Cardiac muscle cell (in vitro differentiated cells and primary cell): Measurements from ENCODE around the gene ALOX12B. TPM values are rescaled to one million over a fixed set of nuclear protein-coding genes. Genes with fewer than 3 reads are reported as not detected.

ENCODE experiments used
- DNase-seq, 2 donors: peaks; one replicate each; pipeline versions ENCODE4 v3.0.0 to v3.0.0-alpha.2; 2010 to 2017; ENCODE audit warnings: low read depth in 1 of 2, low spot score in 1 of 2
- H3K27ac ChIP-seq: fragments of 200-600 bp; sonication (generic); 2 replicates; pipeline ENCODE4 v1.5.1; 2016
- H3K27me3 ChIP-seq: fragments of 200-600 bp; sonication (generic); 2 replicates; pipeline ENCODE4 v1.6.0; 2016; ENCODE audit warnings: control low read depth
- H3K36me3 ChIP-seq: fragments of 200-600 bp; sonication (generic); 2 replicates; pipeline ENCODE4 v1.5.1; 2016; ENCODE audit warnings: control low read depth
- H3K4me1 ChIP-seq: fragments of 200-600 bp; sonication (generic); 2 replicates; pipeline ENCODE4 v1.8.1; 2017; ENCODE audit warnings: low read depth, mild to moderate bottlenecking, mixed run types
- H3K4me3 ChIP-seq: fragments of 200-600 bp; sonication (generic); 2 replicates; pipeline ENCODE4 v1.5.1; 2016; ENCODE audit warnings: mild to moderate bottlenecking
- H3K9me3 ChIP-seq: fragments of 200-600 bp; sonication (generic); 2 replicates; pipeline ENCODE4 v1.5.1; 2017; ENCODE audit warnings: low read depth, mild to moderate bottlenecking, control low read depth
- polyA plus RNA-seq: library from polyadenylated mRNA; unstranded; fragments of >200 nt; fragmentation: Nextera tagmentation; extraction: Ambion mirVana; gene quantifications from 2 replicates; pipeline ENCODE4 v1.2.1, GENCODE V29; 2016
- total RNA-seq: library from RNA; depleted of rRNA; stranded (reverse); fragments of >200 nt; gene quantifications from 2 replicates; pipeline ENCODE4 v1.2.3, GENCODE V29; 2016
- TF ChIP-seq, protein P1 (sequence below): IDR thresholded peaks from 2 replicates; pipeline ENCODE4 v1.5.1; 2012; ENCODE audit warnings: low read depth, mild to moderate bottlenecking, low read length

Gene ALOX12B
- total and polyA plus RNA-seq, 2 experiments from 2014 or later: 0.42 to 2.3 TPM

DNA sequence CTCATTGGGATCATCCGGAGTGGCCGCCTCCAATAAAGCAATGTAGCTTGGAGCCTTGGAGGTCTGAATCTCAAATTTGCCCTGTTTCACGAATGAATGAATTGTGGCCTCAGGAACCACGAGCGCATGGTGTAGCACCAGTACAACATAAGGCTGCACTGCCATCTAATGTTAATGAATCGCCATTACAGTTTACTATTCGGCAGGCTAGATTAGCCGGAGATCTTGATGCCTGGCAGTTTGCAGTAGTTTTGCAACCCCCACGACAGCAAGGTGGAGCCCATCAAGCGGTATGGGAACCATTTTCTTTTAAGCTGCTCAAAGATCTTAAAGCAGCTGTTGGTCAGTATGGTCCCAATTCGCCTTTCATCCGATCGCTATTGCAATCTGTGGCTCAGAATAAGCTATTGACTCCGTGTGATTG lies 29.8 kb downstream of the ALOX12B start:
- H3K27me3 ChIP-seq: peaks cover 47% of the 10 kb centered on the region
- peak; percentile 83 to 90 for DNase-seq

DNA sequence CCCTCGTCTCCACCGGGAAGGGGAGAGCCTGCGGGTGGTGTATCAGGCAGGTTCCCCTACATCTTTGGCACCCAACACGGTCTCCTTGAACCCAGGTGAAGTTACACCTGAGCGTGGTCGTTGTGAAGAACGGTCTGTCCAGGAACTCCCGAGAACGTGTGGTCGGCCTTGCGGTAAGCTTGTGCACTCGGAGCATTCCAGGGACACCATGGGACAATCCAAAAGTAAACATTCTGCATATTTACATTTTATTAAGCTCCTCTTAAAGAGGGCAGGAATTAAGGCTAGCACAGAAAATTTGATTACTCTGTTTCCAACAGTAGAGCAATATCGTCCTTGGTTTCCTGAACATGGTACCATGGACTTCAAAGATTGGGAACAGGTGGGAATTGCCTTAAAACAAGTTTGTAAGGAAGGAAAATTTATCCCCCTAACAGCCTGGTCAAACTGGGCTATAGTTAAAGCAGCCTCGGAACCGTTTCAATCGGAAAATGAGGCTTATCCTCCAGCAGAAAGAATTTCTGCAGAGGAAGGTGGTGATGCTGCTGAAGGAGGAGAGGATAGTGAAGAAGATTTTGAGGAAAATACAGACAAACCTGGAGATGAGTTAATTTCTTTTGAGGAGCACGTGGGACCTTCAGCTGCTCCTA lies 30.4 kb downstream of the ALOX12B start:
- no peaks in the 10 kb centered on the region for H3K4me1 ChIP-seq
- TF ChIP-seq, protein P1, sequence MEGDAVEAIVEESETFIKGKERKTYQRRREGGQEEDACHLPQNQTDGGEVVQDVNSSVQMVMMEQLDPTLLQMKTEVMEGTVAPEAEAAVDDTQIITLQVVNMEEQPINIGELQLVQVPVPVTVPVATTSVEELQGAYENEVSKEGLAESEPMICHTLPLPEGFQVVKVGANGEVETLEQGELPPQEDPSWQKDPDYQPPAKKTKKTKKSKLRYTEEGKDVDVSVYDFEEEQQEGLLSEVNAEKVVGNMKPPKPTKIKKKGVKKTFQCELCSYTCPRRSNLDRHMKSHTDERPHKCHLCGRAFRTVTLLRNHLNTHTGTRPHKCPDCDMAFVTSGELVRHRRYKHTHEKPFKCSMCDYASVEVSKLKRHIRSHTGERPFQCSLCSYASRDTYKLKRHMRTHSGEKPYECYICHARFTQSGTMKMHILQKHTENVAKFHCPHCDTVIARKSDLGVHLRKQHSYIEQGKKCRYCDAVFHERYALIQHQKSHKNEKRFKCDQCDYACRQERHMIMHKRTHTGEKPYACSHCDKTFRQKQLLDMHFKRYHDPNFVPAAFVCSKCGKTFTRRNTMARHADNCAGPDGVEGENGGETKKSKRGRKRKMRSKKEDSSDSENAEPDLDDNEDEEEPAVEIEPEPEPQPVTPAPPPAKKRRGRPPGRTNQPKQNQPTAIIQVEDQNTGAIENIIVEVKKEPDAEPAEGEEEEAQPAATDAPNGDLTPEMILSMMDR: no peak

More for the DNA sequence above, 29.8 kb downstream of the ALOX12B start:
- no peak overlapping the region for H3K27ac ChIP-seq
- no peak overlapping the region for H3K4me3 ChIP-seq
- no peaks in the 10 kb centered on the region for H3K9me3 ChIP-seq
- no peaks in the 10 kb centered on the region for H3K36me3 ChIP-seq
- no peaks in the 10 kb centered on the region for H3K4me1 ChIP-seq
- TF ChIP-seq, protein P1: peak; percentile 73

DNA sequence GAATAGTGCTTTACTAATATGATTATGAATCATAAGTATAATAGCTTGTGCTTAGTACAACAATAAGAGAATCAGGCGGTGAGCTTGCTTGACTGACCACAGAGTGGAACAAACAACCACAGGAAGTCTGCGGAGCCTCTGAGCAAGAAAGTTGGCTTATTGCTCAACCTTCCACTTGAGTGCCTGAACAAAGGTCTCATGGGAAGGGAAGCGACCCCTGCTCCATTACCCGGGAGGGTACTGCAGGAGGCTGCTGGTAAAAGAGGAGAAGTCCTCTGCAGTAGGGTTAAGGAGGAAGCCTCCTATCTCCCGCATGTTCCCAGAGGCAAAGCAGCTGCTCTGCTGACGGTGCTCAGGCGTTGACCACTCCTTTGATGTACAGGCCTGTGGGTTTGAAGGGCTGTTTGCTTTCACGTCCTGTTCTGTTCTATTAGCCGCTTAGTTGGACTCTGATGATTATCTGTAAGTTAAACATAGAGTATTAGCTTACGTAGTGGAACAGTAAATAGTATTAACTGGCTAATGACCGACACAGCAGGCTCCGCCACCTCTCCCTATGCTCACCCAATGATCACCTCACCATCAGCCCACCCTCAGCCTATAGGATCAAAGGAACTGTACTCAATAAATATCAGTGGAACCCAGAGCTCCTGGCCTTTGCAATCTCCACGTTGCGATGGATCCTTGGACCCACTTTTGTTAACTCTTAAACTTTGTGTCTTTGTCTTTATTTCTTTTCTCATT lies 31.1 kb downstream of the ALOX12B start:
- Histone ChIP-seq H3K36me3 (no peaks in the 10 kb centered on the region), H3K4me3 (no peak overlapping the region), H3K9me3 (no peaks in the 10 kb centered on the region), H3K27ac (no peak overlapping the region), H3K27me3 (peaks cover 41% of the 10 kb centered on the region), H3K4me1 (no peaks in the 10 kb centered on the region)
- peak in 1 of 2 donors; percentile 95 for DNase-seq
- TF ChIP-seq, protein P1: no peak

More for the DNA sequence above, 30.4 kb downstream of the ALOX12B start:
- no peaks in the 10 kb centered on the region for H3K9me3 ChIP-seq
- no peak overlapping the region for H3K4me3 ChIP-seq
- no peaks in the 10 kb centered on the region for H3K36me3 ChIP-seq
- no peak for DNase-seq
- no peak overlapping the region for H3K27ac ChIP-seq
- H3K27me3 ChIP-seq: peaks cover 45% of the 10 kb centered on the region

DNA sequence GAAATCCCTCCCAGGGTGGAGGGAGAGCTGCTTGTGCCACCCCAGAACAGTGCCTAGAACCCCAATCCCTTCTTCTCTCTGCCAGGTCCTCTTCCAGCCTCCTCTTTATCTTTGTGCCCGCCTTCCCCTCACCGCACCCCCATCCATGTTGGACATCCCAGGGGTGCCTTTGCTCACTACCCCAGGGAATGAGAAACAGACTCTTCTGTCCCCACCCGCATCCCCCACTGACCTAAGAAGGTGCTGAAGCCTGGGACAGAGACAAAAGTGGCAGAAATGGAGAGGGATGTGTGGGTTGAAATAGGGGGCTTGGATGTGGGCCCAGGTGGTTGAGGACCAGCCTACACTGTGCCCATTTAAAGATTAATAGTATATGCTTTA lies 31.7 kb downstream of the ALOX12B start:
- Histone ChIP-seq H3K4me3 (no peak overlapping the region), H3K27me3 (peaks cover 35% of the 10 kb centered on the region), H3K4me1 (no peaks in the 10 kb centered on the region), H3K36me3 (no peaks in the 10 kb centered on the region), H3K27ac (no peak overlapping the region), H3K9me3 (no peaks in the 10 kb centered on the region)
- peak in 1 of 2 donors; percentile 25 for DNase-seq
- TF ChIP-seq, protein P1: no peak

DNA sequence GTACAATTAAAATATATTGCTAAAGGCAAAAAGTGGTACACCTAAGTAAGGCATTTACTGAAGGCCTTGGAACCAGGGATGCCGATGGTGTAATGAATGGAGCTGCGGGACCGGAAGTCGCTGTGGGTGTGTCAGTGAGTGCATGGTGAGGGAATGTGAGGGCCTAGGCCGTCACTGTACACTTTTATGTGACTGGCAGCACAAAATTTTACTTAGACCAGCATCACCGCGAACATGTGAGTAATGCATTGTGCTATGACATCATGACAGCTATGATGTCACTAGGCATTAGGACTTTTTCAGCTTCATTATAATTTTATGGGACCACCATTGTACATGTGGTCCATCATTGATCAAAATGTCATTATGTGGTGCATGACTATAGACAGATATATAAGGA lies 33.9 kb downstream of the ALOX12B start:
- Histone ChIP-seq H3K4me1 (no peaks in the 10 kb centered on the region), H3K27ac (no peak overlapping the region), H3K27me3 (peaks cover 18% of the 10 kb centered on the region), H3K36me3 (no peaks in the 10 kb centered on the region), H3K4me3 (no peak overlapping the region), H3K9me3 (no peaks in the 10 kb centered on the region)
- no peak for DNase-seq
- TF ChIP-seq, protein P1: no peak
